ENCODE results near the gene ARFIP1. TPM values are rescaled to one million over a fixed set of nuclear protein-coding genes. Genes with fewer than 3 reads are reported as not detected.

The ARFIP1 gene
- total and polyA plus RNA-seq, 2 of the 8 experiments (the other 6 are each of a cell fraction or from before 2014, with no cell fraction given), result 13.5 to 38.0 TPM

DNA sequence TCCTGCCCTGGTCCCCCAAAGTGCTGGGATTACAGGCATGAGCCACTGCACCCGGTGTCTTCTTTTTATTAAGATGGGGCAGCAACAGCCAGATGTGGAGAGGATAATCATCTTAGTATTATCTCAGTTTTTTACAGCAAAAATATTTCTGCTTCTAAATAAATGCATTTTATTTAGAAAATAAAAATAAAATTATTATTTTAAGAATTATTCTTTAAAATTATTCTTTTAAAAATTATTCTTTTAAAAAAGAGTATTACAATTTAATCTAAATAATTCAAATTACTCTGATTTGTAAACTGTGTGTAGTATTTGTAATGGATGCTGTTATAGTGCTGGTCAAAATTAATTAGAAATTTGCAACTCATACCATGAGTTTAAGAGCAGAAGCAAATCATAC, 67.6 kb downstream of the ARFIP1 start:
- 81% methylated on average over 1 of the region's 1 CpG; no CpG with 5 or more reads in 1 of the 2 experiments for WGBS, 2 experiments (ENCODE audit: extremely low coverage in 1 of 2, insufficient coverage in 1 of 2, insufficient read length in 1 of 2, insufficient replicate concordance in 2 of 2, low coverage in 1 of 2, low lambda C conversion rate in 2 of 2, missing lambda C conversion rate in 1 of 2)
- no peak for FAIRE-seq
- POLR2A ChIA-PET (ENCODE audit: partially characterized antibody), result no interaction called here
- TF ChIP-seq JUND (IDR thresholded peaks at IDR 0.05; ENCODE audit: low read length) (no peak), EZH2 (IDR thresholded peaks at IDR 0.05; ENCODE audit: low read depth, low read length, severe bottlenecking) (no peak), GTF2F1 (IDR thresholded peaks at IDR 0.05; ENCODE audit: borderline replicate concordance, low read depth, low read length) (no peak), KDM1A (IDR thresholded peaks at IDR 0.05; ENCODE audit: borderline replicate concordance, low read length) (no peak), BRCA1 (IDR thresholded peaks at IDR 0.05; ENCODE audit: low read depth, low read length) (no peak)

More for the DNA sequence above, 67.6 kb downstream of the ARFIP1 start:
- Histone ChIP-seq H2AFZ (ENCODE audit: low read length) (no peak overlapping the region), H3K18ac (ENCODE audit: extremely low read depth, low read length) (no peak overlapping the region), H3K56ac (replicated peaks; ENCODE audit: insufficient read length, low read depth, low read length) (no peak overlapping the region), H3K36me3 (ENCODE audit: control insufficient read depth in 2 of 4, insufficient read depth in 4 of 4, low read length in 3 of 4) (no peaks in the 10 kb centered on the region), H3K79me1 (ENCODE audit: low read depth, low read length) (no peaks in the 10 kb centered on the region), H3K14ac (ENCODE audit: insufficient read length) (no peak overlapping the region), H2BK5ac (ENCODE audit: low read depth, low read length) (no peak overlapping the region), H3K27me3 (replicated peaks in 1 of 4; ENCODE audit: control insufficient read depth in 3 of 4, extremely low read depth in 1 of 4, insufficient read depth in 3 of 4, low read length in 3 of 4) (no peaks in the 10 kb centered on the region), H3K23me2 (ENCODE audit: low read depth, low read length) (no peaks in the 10 kb centered on the region), H3K4ac (replicated peaks; ENCODE audit: insufficient read length, low read depth, low read length) (no peak overlapping the region), H2BK120ac (replicated peaks; ENCODE audit: low read depth, low read length) (no peak overlapping the region), H3K4me1 (replicated peaks in 1 of 4; ENCODE audit: control insufficient read depth in 3 of 4, insufficient read depth in 4 of 4, low read length in 3 of 4) (peaks cover 7 to 17% (median 10%) of the 10 kb centered on the region in 4 experiments; a peak in 6 of 7 replicates), H4K91ac (replicated peaks; ENCODE audit: insufficient read length, low read length) (no peak overlapping the region), H3K27ac (ENCODE audit: low read depth, low read length) (no peak overlapping the region), H3K23ac (ENCODE audit: insufficient read length) (no peak overlapping the region), H2BK12ac (ENCODE audit: low read depth, low read length) (no peak overlapping the region), H3K9me3 (ENCODE audit: insufficient read depth in 2 of 2, low read depth in 1 of 2, low read length in 1 of 2) (0 out of 4 replicates have a peak, but pooled peaks cover 0 to under 1% of the 10 kb centered on the region in 2 experiments), H3K4me2 (ENCODE audit: insufficient read depth in 1 of 2, low read depth in 2 of 2, low read length in 2 of 2) (no peak overlapping the region), H3K9ac (replicated peaks in 1 of 4; ENCODE audit: extremely low read depth in 1 of 4, low read depth in 3 of 4, low read length in 3 of 4) (no peak overlapping the region), H4K8ac (ENCODE audit: extremely low read depth, insufficient read depth, low read length) (no peak overlapping the region), H2AK5ac (ENCODE audit: low read depth, low read length) (no peak overlapping the region), H2BK20ac (ENCODE audit: low read length) (no peak overlapping the region; the same call in 1 of the 2 replicates), H2BK15ac (ENCODE audit: low read length) (no peak overlapping the region), H4K5ac (ENCODE audit: insufficient read length, low read depth, low read length) (no peak overlapping the region), H4K20me1 (replicated peaks in 1 of 2; ENCODE audit: control insufficient read depth in 1 of 2, insufficient read depth in 2 of 2, low read length in 2 of 2) (no peaks in the 10 kb centered on the region), H3K79me2 (ENCODE audit: control insufficient read depth in 1 of 2, insufficient read depth in 2 of 2, low read length in 2 of 2) (peaks cover 0 to 15% of the 10 kb centered on the region in 2 experiments; a peak in 2 of 4 replicates), H3K4me3 (ENCODE audit: extremely low read depth in 1 of 4, insufficient read depth in 2 of 4, low read depth in 3 of 4, low read length in 4 of 4) (no peak overlapping the region)
- CTCF ChIA-PET (ENCODE audit: partially characterized antibody), result interaction anchor here (0.6 to 7.7 kb wide), 14 partner anchors 9 to 711 kb away, joined by 3 to 59 read pairs (median 4); partner anchors contain the start of gene FHDC1
- DNase-seq (ENCODE audit: low read depth in 1 of 2, low spot score in 2 of 2), result no peak
